Endothelial cell of umbilical vein (primary cell): ENCODE results near the gene PTPN14. TPM values are rescaled to one million over a fixed set of nuclear protein-coding genes. Genes with fewer than 3 reads are reported as not detected.

Experiments used
- BruUV-seq: library from RNA; stranded (reverse); fragments of 400-500 nt; replicated peaks from 2 replicates; lab custom pipeline; 2021; lab: Mats Ljungman, UMichigan
- CTCF ChIA-PET: fragments of 300-600, 350-600 bp; sonication (Branson Sonifier 250); formaldehyde crosslinking; loops from one replicate; lab custom pipeline; 2021; ENCODE audit warnings: antibody characterized with exemption, inconsistent platforms; lab: Charles Lee
- POLR2A ChIA-PET: fragments of 300-600, 350-600 bp; sonication (Branson Sonifier 250); formaldehyde crosslinking; loops from one replicate; lab custom pipeline; 2021; ENCODE audit warnings: antibody characterized with exemption, inconsistent platforms; lab: Charles Lee
- DNase-seq: peaks from one replicate; pipeline ENCODE4 v3.0.0-alpha.2; 2011; ENCODE audit warnings: low read depth, low spot score
- FAIRE-seq: peaks from 2 replicates; lab custom pipeline; 2011; peaks lifted over from hg19 to GRCh38; lab: Jason Lieb, UNC
- H2AFZ ChIP-seq: 2 replicates; pipeline ENCODE4 v1.6.0; 2012; ENCODE audit warnings: low read depth, low read length, control low read depth, inconsistent platforms
- H3K27ac ChIP-seq: 2 replicates; pipeline ENCODE4 v1.5.1; 2011; ENCODE audit warnings: low read depth, mild to moderate bottlenecking, control low read depth, low read length, moderate library complexity; ENCODE audit not compliant: insufficient read depth
- H3K27me3 ChIP-seq, 2 experiments: 2 replicates each; pipeline versions ENCODE4 v1.6.0 to v1.6.1; 2011; ENCODE audit warnings: low read length in 2 of 2, mixed read lengths in 1 of 2; ENCODE audit not compliant: control insufficient read depth in 2 of 2, insufficient read depth in 2 of 2
- H3K36me3 ChIP-seq, 2 experiments: 2 replicates in 1 of 2; 3 replicates in 1 of 2; pipeline ENCODE4 v1.5.1; 2011; ENCODE audit warnings: low read length in 2 of 2, mild to moderate bottlenecking in 1 of 2, moderate library complexity in 1 of 2; ENCODE audit not compliant: control insufficient read depth in 2 of 2, insufficient read depth in 2 of 2; ENCODE audit errors: extremely low read depth in 1 of 2
- H3K4me1 ChIP-seq: 3 replicates; pipeline ENCODE4 v1.5.1; 2011; ENCODE audit warnings: mild to moderate bottlenecking, low read length; ENCODE audit not compliant: control insufficient read depth, insufficient read depth; ENCODE audit errors: extremely low read depth
- H3K4me2 ChIP-seq: 2 replicates; pipeline ENCODE4 v1.6.1; 2011; ENCODE audit warnings: low read length, control low read depth, mixed read lengths; ENCODE audit not compliant: insufficient read depth
- H3K4me3 ChIP-seq, 3 experiments: fragments of 200-600 bp in 1 of 3; sonication (generic), shearing (Covaris generic) in 1 of 3; replicated peaks in 1 of 3; 2 replicates each; pipeline ENCODE4 v1.5.1; 2011 to 2016; ENCODE audit warnings: control low read depth in 3 of 3, low read length in 3 of 3, mild to moderate bottlenecking in 2 of 3, inconsistent platforms in 1 of 3, low read depth in 1 of 3, moderate library complexity in 1 of 3; ENCODE audit not compliant: insufficient read depth in 1 of 3
- H3K79me2 ChIP-seq: 2 replicates; pipeline ENCODE4 v1.6.0; 2012; ENCODE audit warnings: low read length, inconsistent platforms; ENCODE audit not compliant: control insufficient read depth, insufficient read depth
- H3K9ac ChIP-seq: replicated peaks from 2 replicates; pipeline ENCODE3; 2011; ENCODE audit warnings: low read length, control low read depth; ENCODE audit not compliant: insufficient read depth; ENCODE audit errors: extremely low read depth
- H3K9me1 ChIP-seq: replicated peaks from 3 replicates; pipeline ENCODE4 v1.6.0; 2011; ENCODE audit warnings: mild to moderate bottlenecking, low read length; ENCODE audit not compliant: control insufficient read depth, insufficient read depth; ENCODE audit errors: extremely low read depth
- H3K9me3 ChIP-seq: replicated peaks from 2 replicates; pipeline ENCODE4 v1.5.1; 2012; ENCODE audit warnings: low read length, inconsistent platforms; ENCODE audit not compliant: control insufficient read depth, insufficient read depth
- H4K20me1 ChIP-seq: replicated peaks from 2 replicates; pipeline ENCODE3; 2011; ENCODE audit warnings: mild to moderate bottlenecking, low read length; ENCODE audit not compliant: control insufficient read depth, insufficient read depth; ENCODE audit errors: extremely low read depth
- CTCF ChIP-seq, 2 donors: IDR thresholded peaks; 1 replicate in 1 of 2; 2 replicates in 1 of 2; pipeline ENCODE4 v1.5.1; 2011; ENCODE audit warnings: low read length in 2 of 2, mild to moderate bottlenecking in 2 of 2, moderate library complexity in 2 of 2, control low read depth in 1 of 2, inconsistent platforms in 1 of 2, low read depth in 1 of 2; ENCODE audit not compliant: insufficient read depth in 1 of 2; ENCODE audit errors: extremely low read depth in 1 of 2
- EZH2 ChIP-seq: IDR thresholded peaks from 2 replicates; pipeline ENCODE4 v1.6.1; 2012; ENCODE audit warnings: borderline replicate concordance, low read depth, mild to moderate bottlenecking, moderate library complexity, low read length, inconsistent platforms; ENCODE audit not compliant: severe bottlenecking
- FOS ChIP-seq: IDR thresholded peaks from 2 replicates; pipeline ENCODE4 v1.6.1; 2011; ENCODE audit warnings: mild to moderate bottlenecking, low read length, moderate library complexity, borderline replicate concordance; ENCODE audit not compliant: insufficient read depth
- GATA2 ChIP-seq: IDR thresholded peaks from 2 replicates; pipeline ENCODE4 v1.7.0; 2011; ENCODE audit warnings: low read depth, mild to moderate bottlenecking, moderate library complexity, mixed read lengths, low read length; ENCODE audit not compliant: insufficient read length, insufficient read depth
- JUN ChIP-seq: IDR thresholded peaks from 2 replicates; pipeline ENCODE4 v1.6.1; 2011; ENCODE audit warnings: borderline replicate concordance, low read depth; ENCODE audit not compliant: insufficient read length, insufficient read depth
- MAX ChIP-seq: IDR thresholded peaks from 2 replicates; pipeline ENCODE4 v1.6.1; 2011; ENCODE audit not compliant: insufficient read depth, insufficient read length
- MYC ChIP-seq: IDR thresholded peaks from one replicate; pipeline ENCODE4 v1.6.1; 2011; ENCODE audit warnings: mild to moderate bottlenecking, low read depth, low read length
- POLR2A ChIP-seq: IDR thresholded peaks from 2 replicates; pipeline ENCODE4 v1.6.1; 2012; ENCODE audit warnings: low read depth, mild to moderate bottlenecking, control low read depth, low read length
- POLR2AphosphoS5 ChIP-seq: IDR thresholded peaks from 2 replicates; pipeline ENCODE4 v1.6.1; 2012; ENCODE audit warnings: low read depth, mild to moderate bottlenecking, control low read depth, low read length, moderate library complexity; ENCODE audit not compliant: insufficient read depth
- dilution Hi-C: fragments of 300-500 bp; cut with MboI; formaldehyde crosslinking; loops from one replicate; pipeline ENCODE4 v1.15.0; 2019; ENCODE audit warnings: low sequenced_read_pairs; ENCODE audit not compliant: extremely low pct_ligation_motif_present
- intact Hi-C: fragments of 100-400 bp; cut with micrococcal nuclease; formaldehyde crosslinking; loops from one replicate; pipeline ENCODE4 v1.10.0; 2022
- polyA plus RNA-seq, 4 experiments: library from polyadenylated mRNA; depleted of rRNA in 3 of 4; stranded (reverse) in 3 of 4; unstranded in 1 of 4; fragments of >200 nt; gene quantifications; 2 replicates each; pipeline versions ENCODE4 v1.2.1 to v1.2.3, GENCODE V29; 2011 to 2012; ENCODE audit warnings: missing spikeins in 1 of 4
- total RNA-seq: library from RNA; stranded (reverse); gene quantifications from 2 replicates; pipeline ENCODE4 v1.2.3, GENCODE V29; 2021

PTPN14 gene
- total and polyA plus RNA-seq, 2 donors (not counting 3 experiments of a cell fraction or from before 2014, with no cell fraction given): 18.5 to 93.0 TPM

GRCh38 chr1:214518361-214518760, 33.0 kb downstream of the PTPN14 start:
- no peaks in the 10 kb centered on the region for H3K9me1 ChIP-seq
- H3K27me3 ChIP-seq: no peaks in the 10 kb centered on the region
- H3K9ac ChIP-seq: no peak overlapping the region
- BruUV-seq: no TSS peak
- DNase-seq: no peak
- no peak overlapping the region for H3K4me3 ChIP-seq
- H3K36me3 ChIP-seq: no peaks in the 10 kb centered on the region
- intact Hi-C loops (no loop called here), dilution Hi-C loops (no loop called here)
- no peak overlapping the region for H2AFZ ChIP-seq
- no peaks in the 10 kb centered on the region for H3K9me3 ChIP-seq
- peaks cover 6% of the 10 kb centered on the region for H4K20me1 ChIP-seq
- H3K4me2 ChIP-seq: no peak overlapping the region
- no peak for TF ChIP-seq GATA2
- TF ChIP-seq MYC: no peak
- no peak for TF ChIP-seq FOS
- no peak for TF ChIP-seq MAX
- TF ChIP-seq POLR2A: no peak
- TF ChIP-seq POLR2AphosphoS5: no peak
- no peak for TF ChIP-seq EZH2
- TF ChIP-seq JUN: no peak
- no peak for TF ChIP-seq CTCF (IDR thresholded peaks at IDR 0.05; ENCODE audit: extremely low read depth in 1 of 2, insufficient read depth in 1 of 2, low read depth in 1 of 2, low read length in 2 of 2)
- H3K27ac ChIP-seq: no peak overlapping the region
- peaks cover 23% of the 10 kb centered on the region for H3K4me1 ChIP-seq
- no peak for FAIRE-seq
- CTCF ChIA-PET: interaction anchor here (1.2 kb wide), 2 partner anchors 12 to 186 kb away, joined by 3 read pairs; no protein-coding TSS in a partner anchor
- POLR2A ChIA-PET: no interaction called here
- peaks cover 97% of the 10 kb centered on the region for H3K79me2 ChIP-seq
